ENCODE data around the gene SEC16A.
A peak's percentile ranks its signal among the peaks of the same experiment; 100 is the strongest.

SEC16A gene

DNA sequence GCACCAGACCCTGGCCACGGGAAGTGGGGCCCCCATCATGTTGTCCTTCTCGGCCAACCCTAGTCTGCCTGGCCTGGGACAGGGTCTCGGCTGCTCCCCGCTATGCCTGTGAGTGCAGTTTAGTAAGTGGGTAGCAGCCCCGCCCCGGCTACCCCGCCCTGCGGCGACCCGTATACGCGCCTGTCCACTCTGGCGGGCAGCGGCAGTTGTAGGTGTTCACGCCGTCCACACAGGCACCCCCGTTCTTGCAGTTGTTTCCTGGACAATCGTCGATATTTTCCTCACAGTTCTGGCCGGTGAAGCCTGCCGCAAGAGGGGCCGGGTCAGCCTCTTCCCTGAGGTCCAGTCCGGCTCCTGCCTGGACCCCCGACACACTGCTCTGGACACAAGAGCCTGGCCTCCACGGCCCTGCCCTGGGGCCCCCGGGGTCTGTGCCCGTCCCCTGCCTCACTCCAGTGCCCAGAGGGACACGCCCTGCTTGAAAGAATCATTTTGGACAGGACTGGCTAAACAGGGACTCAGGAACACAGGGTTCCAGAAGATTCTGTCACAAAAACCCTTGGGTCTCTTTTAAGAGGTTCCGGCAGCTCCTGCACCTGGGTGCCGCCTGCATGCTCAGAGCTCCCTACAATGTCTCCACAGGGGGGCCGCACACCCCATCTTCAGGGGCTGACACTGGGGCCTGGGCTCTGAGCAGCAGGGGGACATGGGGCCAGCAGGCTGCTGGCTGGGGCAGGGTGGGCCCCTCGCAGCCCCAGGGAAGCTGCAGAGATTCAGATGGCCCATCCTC is 36.6 kb upstream of the SEC16A start:
- no peaks in the 10 kb centered on the region for H3K27me3 Mint-ChIP-seq (ENCODE audit: low read depth)
- H3K27ac Mint-ChIP-seq, result peak overlapping the region in 1 of 3 experiments; percentile 71
- H3K36me3 Mint-ChIP-seq (ENCODE audit: low read depth), result peaks cover 15% of the 10 kb centered on the region
- H3K4me3 Mint-ChIP-seq, result no peak overlapping the region
- H3K4me1 Mint-ChIP-seq, result no peaks in the 10 kb centered on the region
- TF ChIP-seq CTCF (IDR thresholded peaks at IDR 0.05; ENCODE audit: unreplicated experiment in 3 of 3), result no peak
- H3K9me3 Mint-ChIP-seq, result no peaks in the 10 kb centered on the region

DNA sequence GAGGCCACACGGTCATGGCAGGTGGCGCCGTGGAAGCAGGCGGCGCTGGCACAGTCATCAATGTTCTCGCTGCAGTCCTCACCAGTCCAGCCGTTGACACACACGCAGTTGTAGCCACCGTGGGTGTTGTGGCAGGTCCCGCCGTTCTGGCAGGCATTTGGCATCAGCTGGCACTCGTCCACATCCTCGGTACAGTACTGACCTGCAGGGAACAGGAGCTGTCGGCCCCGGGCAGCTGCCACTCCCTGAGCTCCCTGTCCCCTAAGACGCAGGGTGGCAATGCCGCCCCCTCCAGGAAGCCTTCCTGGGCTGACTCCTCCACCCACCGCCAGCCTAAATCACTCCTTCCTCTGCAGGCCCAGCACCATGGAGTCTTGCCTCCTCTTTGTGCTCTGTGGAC is 35.8 kb upstream of the SEC16A start:
- no peak for TF ChIP-seq CTCF (IDR thresholded peaks at IDR 0.05; ENCODE audit: unreplicated experiment in 3 of 3)
- Mint-ChIP-seq H3K27ac (no peak overlapping the region), H3K4me3 (no peak overlapping the region), H3K36me3 (ENCODE audit: low read depth) (peaks cover 16% of the 10 kb centered on the region), H3K9me3 (no peaks in the 10 kb centered on the region), H3K4me1 (no peaks in the 10 kb centered on the region), H3K27me3 (ENCODE audit: low read depth) (no peaks in the 10 kb centered on the region)

- no peak for TF ChIP-seq CTCF (IDR thresholded peaks at IDR 0.05; ENCODE audit: unreplicated experiment in 3 of 3)
- Mint-ChIP-seq H3K36me3 (ENCODE audit: low read depth) (peaks cover 19% of the 10 kb centered on the region), H3K27me3 (ENCODE audit: low read depth) (no peaks in the 10 kb centered on the region)
Observed at GRCh38 chr9:136517950-136518349, 35.1 kb upstream of the SEC16A start.

DNA sequence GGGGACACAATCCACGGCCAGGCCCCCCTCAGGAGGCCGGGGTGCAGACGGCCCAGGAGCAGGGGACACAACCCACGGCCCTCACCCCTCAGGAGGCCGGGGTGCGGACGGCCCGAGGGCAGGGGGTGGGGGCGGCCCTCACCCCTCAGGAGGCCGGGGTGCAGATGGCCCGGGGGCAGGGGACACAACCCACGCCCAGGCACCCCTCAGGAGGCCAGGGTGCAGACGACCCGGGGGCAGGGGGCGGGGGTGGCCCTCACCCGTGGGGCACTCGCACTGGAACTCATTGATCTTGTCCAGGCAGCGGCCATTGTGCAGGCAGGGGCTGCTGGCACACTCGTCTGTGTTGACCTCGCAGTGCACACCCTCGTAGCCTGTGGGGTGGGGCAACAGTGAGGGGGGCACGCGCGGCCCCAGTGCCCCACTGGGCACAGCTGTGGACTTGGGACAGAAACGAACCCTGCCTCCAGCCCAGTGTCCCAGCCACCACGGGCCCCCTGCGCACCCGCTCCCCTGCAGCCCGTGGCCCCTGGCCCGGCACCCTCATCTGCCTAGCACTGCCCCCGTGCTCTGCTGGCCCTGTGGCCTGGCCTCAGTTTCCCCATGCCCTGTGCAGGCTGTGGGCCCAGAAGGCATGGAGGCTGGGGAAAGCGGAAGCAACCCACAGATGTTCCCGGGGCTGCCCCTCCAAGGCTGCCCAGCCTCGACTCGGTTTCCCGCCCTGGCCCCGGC is 34.3 kb upstream of the SEC16A start:
- Mint-ChIP-seq H3K9me3 (no peaks in the 10 kb centered on the region), H3K4me1 (no peaks in the 10 kb centered on the region), H3K27ac (no peak overlapping the region), H3K27me3 (ENCODE audit: low read depth) (no peaks in the 10 kb centered on the region), H3K4me3 (no peak overlapping the region), H3K36me3 (ENCODE audit: low read depth) (peaks cover 19% of the 10 kb centered on the region)
- TF ChIP-seq CTCF (IDR thresholded peaks at IDR 0.05; ENCODE audit: unreplicated experiment in 3 of 3), result no peak

More at GRCh38 chr9:136517950-136518349, 35.1 kb upstream of the SEC16A start:
- Mint-ChIP-seq H3K4me3 (no peak overlapping the region), H3K27ac (no peak overlapping the region), H3K9me3 (no peaks in the 10 kb centered on the region), H3K4me1 (no peaks in the 10 kb centered on the region)

DNA sequence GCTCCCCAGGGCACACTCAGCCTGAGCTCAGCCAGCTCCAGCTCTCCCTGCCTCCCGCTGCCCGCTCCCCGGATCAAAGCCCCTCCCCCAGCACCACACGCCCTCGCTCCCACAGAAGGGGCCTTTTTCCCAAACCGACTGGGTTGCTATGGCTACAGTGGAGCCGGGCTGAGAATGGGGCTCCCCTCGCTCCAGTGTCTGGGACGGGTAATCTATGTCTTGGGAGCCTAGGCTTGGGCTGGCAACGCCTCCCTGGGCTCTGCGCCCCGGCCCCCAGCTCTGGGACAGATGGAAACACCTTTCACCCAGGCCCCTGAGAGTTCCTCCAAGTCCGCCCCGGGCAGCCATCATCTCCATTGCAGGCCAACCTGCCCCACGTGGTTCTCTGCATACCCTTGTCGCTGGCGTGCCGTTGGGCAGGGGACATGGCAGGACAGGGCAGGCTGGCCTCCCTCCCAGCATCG is 33.4 kb upstream of the SEC16A start:
- Mint-ChIP-seq H3K27me3 (ENCODE audit: low read depth) (no peaks in the 10 kb centered on the region), H3K4me1 (no peaks in the 10 kb centered on the region), H3K4me3 (no peak overlapping the region), H3K36me3 (ENCODE audit: low read depth) (peaks cover 19% of the 10 kb centered on the region), H3K9me3 (no peaks in the 10 kb centered on the region), H3K27ac (peak overlapping the region in 1 of 3 experiments; percentile 30)
- no peak for TF ChIP-seq CTCF (IDR thresholded peaks at IDR 0.05; ENCODE audit: unreplicated experiment in 3 of 3)

Measured in nephron (organoid).